SU-DHL-6 (cell line): ENCODE measurements around the gene RNF113B.

Experiments
- H2AFZ ChIP-seq: fragments of 200-600 bp; sonication (generic); 2 replicates; pipeline ENCODE4 v1.6.1; 2014; ENCODE audit warnings: low read depth, mild to moderate bottlenecking, moderate library complexity, mixed read lengths, antibody characterized with exemption, low read length; ENCODE audit not compliant: severe bottlenecking
- H3F3A ChIP-seq: fragments of 200-600 bp; shearing (Covaris generic); 2 replicates; pipeline ENCODE4 v1.6.0; 2016; ENCODE audit warnings: antibody characterized with exemption, mild to moderate bottlenecking; ENCODE audit not compliant: insufficient read depth
- H3K27ac ChIP-seq: fragments of 200-600 bp; sonication (generic); 2 replicates; pipeline ENCODE4 v1.5.1; 2016; ENCODE audit warnings: low read depth, mild to moderate bottlenecking, low read length, moderate library complexity, mixed read lengths
- H3K27me3 ChIP-seq: fragments of 200-600 bp; sonication (generic), shearing (Covaris generic); 2 replicates; pipeline ENCODE4 v1.6.0; 2014; ENCODE audit warnings: mild to moderate bottlenecking, low read length
- H3K36me3 ChIP-seq: fragments of 200-600 bp; sonication (generic); 2 replicates; pipeline ENCODE4 v1.6.1; 2014; ENCODE audit warnings: mild to moderate bottlenecking, low read length, mixed read lengths
- H3K4me2 ChIP-seq: fragments of 300-600, 200-600 bp; shearing (Covaris generic), sonication (generic); 2 replicates; pipeline ENCODE4 v1.6.0; 2014; ENCODE audit warnings: low read length, low read depth, mild to moderate bottlenecking; ENCODE audit not compliant: poor library complexity, severe bottlenecking
- H3K4me3 ChIP-seq: fragments of 200-600 bp; sonication (generic); 2 replicates; pipeline ENCODE4 v1.5.1; 2014; ENCODE audit warnings: antibody characterized with exemption, low read length, mild to moderate bottlenecking, mixed read lengths; ENCODE audit not compliant: insufficient read depth, poor library complexity, severe bottlenecking
- H3K79me2 ChIP-seq: fragments of 200-600 bp; sonication (generic); 2 replicates; pipeline ENCODE4 v1.6.1; 2014; ENCODE audit warnings: mild to moderate bottlenecking, low read length, moderate library complexity; ENCODE audit not compliant: insufficient read depth
- H3K9ac ChIP-seq: fragments of 200-600 bp; sonication (generic); 2 replicates; pipeline ENCODE4 v1.7.0; 2014; ENCODE audit warnings: mild to moderate bottlenecking, low read length
- H3K9me2 ChIP-seq: fragments of 200-600 bp; sonication (generic); replicated peaks from 2 replicates; pipeline ENCODE4 v1.6.1; 2014; ENCODE audit warnings: low read length; ENCODE audit not compliant: insufficient read depth
- H3K9me3 ChIP-seq: fragments of 200-600 bp; sonication (generic); 2 replicates; pipeline ENCODE4 v1.6.1; 2014; ENCODE audit warnings: low read length, mixed read lengths; ENCODE audit not compliant: insufficient read depth
- H4K20me1 ChIP-seq: fragments of 200-600 bp; sonication (generic); 2 replicates; pipeline ENCODE4 v1.6.1; 2014; ENCODE audit warnings: low read depth, mild to moderate bottlenecking, antibody characterized with exemption, low read length, moderate library complexity, mixed read lengths
- EZH2phosphoT487 ChIP-seq: fragments of 200-600 bp; sonication (generic), shearing (Covaris generic); conservative IDR thresholded peaks from 2 replicates; pipeline ENCODE4 v1.6.1; 2018; ENCODE audit warnings: mild to moderate bottlenecking, antibody characterized with exemption, low read length, moderate library complexity, mixed read lengths
- TF ChIP-seq, protein P1 (sequence below): fragments of 200-600 bp; sonication (generic); IDR thresholded peaks from one replicate; pipeline ENCODE4 v1.5.1; 2017; ENCODE audit warnings: antibody characterized with exemption, mild to moderate bottlenecking, low read length, moderate library complexity; ENCODE audit not compliant: insufficient read depth, poor library complexity, severe bottlenecking

Gene RNF113B

DNA sequence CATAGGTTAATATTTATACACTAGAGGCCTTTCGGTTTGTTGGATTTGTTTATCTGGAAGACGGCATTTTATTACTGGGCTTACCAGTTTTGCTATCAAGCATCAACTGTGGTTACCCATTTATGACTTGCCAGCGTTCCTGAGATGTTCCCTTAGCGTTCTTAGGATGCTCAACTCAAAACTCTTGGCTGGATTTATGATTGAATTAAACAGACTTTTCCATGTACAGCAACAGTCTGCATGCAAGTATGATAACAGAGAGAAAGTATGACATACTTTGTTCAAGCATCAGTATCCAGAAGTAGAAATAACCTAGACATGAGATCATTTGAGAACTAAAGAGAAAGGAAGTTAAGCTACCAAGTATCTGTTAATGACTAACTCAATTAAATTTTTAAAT, 29.9 kb upstream of the RNF113B start:
- no peak overlapping the region for H3K9ac ChIP-seq
- H3F3A ChIP-seq = no peaks in the 10 kb centered on the region
- H3K27ac ChIP-seq = no peak overlapping the region
- TF ChIP-seq, protein P1, sequence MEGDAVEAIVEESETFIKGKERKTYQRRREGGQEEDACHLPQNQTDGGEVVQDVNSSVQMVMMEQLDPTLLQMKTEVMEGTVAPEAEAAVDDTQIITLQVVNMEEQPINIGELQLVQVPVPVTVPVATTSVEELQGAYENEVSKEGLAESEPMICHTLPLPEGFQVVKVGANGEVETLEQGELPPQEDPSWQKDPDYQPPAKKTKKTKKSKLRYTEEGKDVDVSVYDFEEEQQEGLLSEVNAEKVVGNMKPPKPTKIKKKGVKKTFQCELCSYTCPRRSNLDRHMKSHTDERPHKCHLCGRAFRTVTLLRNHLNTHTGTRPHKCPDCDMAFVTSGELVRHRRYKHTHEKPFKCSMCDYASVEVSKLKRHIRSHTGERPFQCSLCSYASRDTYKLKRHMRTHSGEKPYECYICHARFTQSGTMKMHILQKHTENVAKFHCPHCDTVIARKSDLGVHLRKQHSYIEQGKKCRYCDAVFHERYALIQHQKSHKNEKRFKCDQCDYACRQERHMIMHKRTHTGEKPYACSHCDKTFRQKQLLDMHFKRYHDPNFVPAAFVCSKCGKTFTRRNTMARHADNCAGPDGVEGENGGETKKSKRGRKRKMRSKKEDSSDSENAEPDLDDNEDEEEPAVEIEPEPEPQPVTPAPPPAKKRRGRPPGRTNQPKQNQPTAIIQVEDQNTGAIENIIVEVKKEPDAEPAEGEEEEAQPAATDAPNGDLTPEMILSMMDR = no peak
- no peaks in the 10 kb centered on the region for H3K9me2 ChIP-seq
- no peak overlapping the region for H3K4me3 ChIP-seq
- H2AFZ ChIP-seq = no peak overlapping the region
- no peaks in the 10 kb centered on the region for H3K9me3 ChIP-seq
- no peaks in the 10 kb centered on the region for H3K27me3 ChIP-seq
- no peaks in the 10 kb centered on the region for H3K36me3 ChIP-seq
- H3K4me2 ChIP-seq = no peak overlapping the region
- no peaks in the 10 kb centered on the region for H3K79me2 ChIP-seq
- no peaks in the 10 kb centered on the region for H4K20me1 ChIP-seq

DNA sequence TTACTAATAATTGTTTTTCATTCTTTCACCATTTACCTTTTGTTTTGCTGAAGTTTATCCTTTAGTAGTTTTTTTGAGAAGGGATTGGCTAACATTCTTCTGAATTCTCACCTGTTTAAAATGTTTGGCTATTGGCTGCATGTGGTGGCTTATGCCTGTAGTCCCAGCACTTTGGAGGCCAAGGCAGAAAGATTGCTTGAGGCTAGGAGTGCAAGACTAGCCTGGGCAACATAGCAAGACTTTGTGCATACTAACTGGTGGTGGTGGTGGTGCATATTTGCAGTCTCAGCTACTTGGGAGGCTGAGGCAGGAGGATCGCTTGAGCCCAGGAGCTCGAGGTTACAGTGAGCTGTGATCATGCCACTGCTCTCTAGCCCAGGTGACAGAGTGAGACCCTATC, 27.5 kb upstream of the RNF113B start:
- Histone ChIP-seq H3K9me2 (no peaks in the 10 kb centered on the region), H3K36me3 (no peaks in the 10 kb centered on the region), H4K20me1 (no peaks in the 10 kb centered on the region), H3F3A (no peaks in the 10 kb centered on the region), H3K27me3 (no peaks in the 10 kb centered on the region), H3K9me3 (no peaks in the 10 kb centered on the region), H3K27ac (no peak overlapping the region), H3K9ac (no peak overlapping the region), H2AFZ (no peak overlapping the region), H3K4me2 (no peak overlapping the region), H3K79me2 (no peaks in the 10 kb centered on the region), H3K4me3 (no peak overlapping the region)
- no peak for TF ChIP-seq EZH2phosphoT487
- TF ChIP-seq, protein P1 = no peak

DNA sequence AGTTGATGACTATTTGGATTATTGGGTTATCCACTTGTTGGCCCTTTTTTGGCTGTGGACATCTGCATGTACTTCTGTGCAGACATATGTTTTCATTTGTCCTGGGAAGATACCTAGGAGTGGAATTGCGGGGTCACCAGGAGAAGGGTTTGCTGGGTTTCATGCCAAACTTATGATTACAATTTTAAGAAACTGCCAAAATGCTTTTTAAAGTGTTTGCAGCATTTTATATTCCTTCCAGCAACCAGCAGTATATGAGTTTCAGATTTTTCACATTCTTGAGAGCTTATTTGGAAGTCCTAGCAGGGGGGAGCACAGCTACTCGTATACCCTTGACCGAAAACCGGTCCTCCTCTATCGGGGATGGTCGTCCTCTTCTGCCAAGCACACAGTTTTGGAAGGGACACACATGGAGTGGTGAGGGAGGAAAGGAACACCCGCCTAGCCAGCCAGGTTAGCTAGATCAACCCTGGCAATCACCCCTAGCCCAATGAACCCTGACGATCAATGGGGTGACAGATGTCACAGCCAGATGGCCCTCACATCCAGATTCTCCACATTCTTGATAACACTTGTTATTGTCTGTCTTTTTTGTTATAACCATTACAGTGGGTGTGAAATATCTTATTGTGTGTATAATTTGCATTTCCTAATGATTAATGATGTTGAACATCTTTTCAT, 26.7 kb upstream of the RNF113B start:
- H3K9ac ChIP-seq = no peak overlapping the region
- no peaks in the 10 kb centered on the region for H3K36me3 ChIP-seq
- no peak for TF ChIP-seq EZH2phosphoT487
- TF ChIP-seq, protein P1 = no peak
- H4K20me1 ChIP-seq = no peaks in the 10 kb centered on the region
- no peaks in the 10 kb centered on the region for H3K27me3 ChIP-seq
- H3K4me2 ChIP-seq = no peak overlapping the region
- no peak overlapping the region for H2AFZ ChIP-seq
- no peaks in the 10 kb centered on the region for H3F3A ChIP-seq
- no peaks in the 10 kb centered on the region for H3K9me2 ChIP-seq
- H3K9me3 ChIP-seq = no peaks in the 10 kb centered on the region
- no peak overlapping the region for H3K27ac ChIP-seq
- no peak overlapping the region for H3K4me3 ChIP-seq
- H3K79me2 ChIP-seq = no peaks in the 10 kb centered on the region
